NK-92 treated with Interleukin-12 subunit alpha and Interleukin-12 subunit beta, amount 100 ng/mL, for 24 hours (cell line): Measurements from ENCODE around the gene MEGF11.

Experiments
- DNase-seq: peaks from one replicate; lab custom pipeline; 2025; lab: John Stamatoyannopoulos, UW

MEGF11 gene

GRCh38 chr15:66114863-66115425, 138.6 kb downstream of the MEGF11 start:
- no peak for DNase-seq

- DNase-seq = no peak
These were observed 141.2 kb downstream of the MEGF11 start for GRCh38 chr15:66112388-66112787.

GRCh38 chr15:66111363-66111762, 142.2 kb downstream of the MEGF11 start:
- DNase-seq = no peak

- DNase-seq = no peak
These were observed 142.7 kb downstream of the MEGF11 start for GRCh38 chr15:66110864-66111263.

- DNase-seq = no peak
These were observed 143.7 kb downstream of the MEGF11 start for GRCh38 chr15:66109826-66110225.

GRCh38 chr15:66108483-66109265, 144.9 kb downstream of the MEGF11 start:
- no peak for DNase-seq

- DNase-seq = no peak
These were observed 146.5 kb downstream of the MEGF11 start for GRCh38 chr15:66107070-66107469.

GRCh38 chr15:66105286-66106265, 148.0 kb downstream of the MEGF11 start:
- DNase-seq = no peak

GRCh38 chr15:66103293-66103590, 150.3 kb downstream of the MEGF11 start:
- DNase-seq = no peak

- no peak for DNase-seq
These were observed 150.8 kb downstream of the MEGF11 start for GRCh38 chr15:66102563-66103292.

GRCh38 chr15:66101715-66102395, 151.7 kb downstream of the MEGF11 start:
- DNase-seq = no peak

GRCh38 chr15:66100761-66101160, 152.8 kb downstream of the MEGF11 start:
- no peak for DNase-seq

GRCh38 chr15:66099950-66100671, 153.4 kb downstream of the MEGF11 start:
- no peak for DNase-seq

GRCh38 chr15:66098022-66098363, 155.6 kb downstream of the MEGF11 start:
- no peak for DNase-seq

GRCh38 chr15:66097151-66098021, 156.2 kb downstream of the MEGF11 start:
- DNase-seq = no peak

GRCh38 chr15:66096688-66097058, 156.9 kb downstream of the MEGF11 start:
- DNase-seq = no peak

GRCh38 chr15:66095871-66096687, 157.5 kb downstream of the MEGF11 start:
- DNase-seq = no peak

- DNase-seq = no peak
These were observed 159.2 kb downstream of the MEGF11 start for GRCh38 chr15:66094331-66094730.
